GM10847 (cell line): ENCODE measurements around the gene PPM1H.

Experiments used
- POLR2A ChIP-seq: IDR thresholded peaks from 2 replicates; pipeline ENCODE4 v1.6.1; 2011; ENCODE audit not compliant: insufficient read length; ENCODE audit errors: extremely low read depth

The PPM1H gene

DNA sequence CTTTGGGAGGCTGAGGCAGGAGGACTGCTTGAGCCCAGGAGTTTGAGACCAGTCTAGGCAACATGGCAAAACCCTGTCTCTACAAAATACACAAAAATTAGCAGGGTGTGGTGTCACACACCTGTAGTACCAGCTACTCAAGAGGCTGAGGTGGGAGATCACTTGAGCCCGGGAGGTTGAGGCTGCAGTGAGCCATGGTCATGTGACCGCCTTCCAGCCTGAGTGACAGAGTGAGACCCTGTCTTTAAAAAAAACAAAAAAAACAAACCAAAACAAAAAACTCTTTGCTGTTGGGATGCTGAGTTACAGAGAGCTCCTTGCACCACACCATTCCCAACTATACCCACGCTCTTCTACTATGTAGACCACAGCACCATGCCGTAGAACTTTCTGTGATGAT lies 221.2 kb downstream of the PPM1H start:
- no peak for TF ChIP-seq POLR2A

DNA sequence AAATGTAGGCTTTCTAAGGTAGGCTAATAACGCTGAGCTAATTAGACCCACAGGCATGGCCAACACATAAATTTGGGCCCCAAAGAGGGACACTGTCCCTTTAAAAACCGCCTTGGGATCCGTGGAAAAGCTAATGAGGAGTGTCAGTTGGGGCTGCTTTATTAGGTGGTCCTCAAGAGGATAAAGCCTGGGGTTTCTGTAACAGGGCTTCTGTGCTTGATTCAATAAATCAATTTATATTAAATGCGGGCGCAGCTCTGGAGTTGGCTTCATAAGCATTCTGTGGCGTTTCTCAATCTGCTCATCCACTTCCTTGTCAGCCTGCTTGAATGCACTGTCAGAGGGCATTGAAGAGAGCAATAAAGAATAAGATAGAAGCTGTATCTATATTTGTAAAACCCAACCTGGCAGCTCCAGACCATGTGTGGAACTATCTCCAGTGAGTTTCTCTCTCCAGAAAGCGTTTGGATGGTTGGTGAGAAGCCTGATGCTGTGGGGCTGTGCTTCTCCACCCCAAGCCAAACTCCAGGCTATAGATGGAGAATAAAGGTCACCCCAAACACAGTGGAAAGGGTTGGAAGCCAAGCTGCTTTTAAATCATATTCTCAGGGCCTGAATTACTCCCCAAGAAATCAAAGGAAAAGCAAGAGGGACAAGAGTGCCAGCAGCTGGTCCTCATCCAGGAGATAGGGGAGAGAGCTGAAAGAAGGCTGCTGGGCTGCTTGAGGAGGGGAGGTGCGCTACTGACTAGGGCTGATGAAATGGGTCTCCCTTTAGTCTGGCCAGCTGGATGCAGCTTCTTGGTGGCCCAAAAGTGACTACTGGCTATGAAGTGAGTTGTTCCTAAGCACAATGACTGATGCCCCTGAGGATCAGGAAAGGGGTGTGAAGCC lies 222.0 kb downstream of the PPM1H start:
- no peak for TF ChIP-seq POLR2A

DNA sequence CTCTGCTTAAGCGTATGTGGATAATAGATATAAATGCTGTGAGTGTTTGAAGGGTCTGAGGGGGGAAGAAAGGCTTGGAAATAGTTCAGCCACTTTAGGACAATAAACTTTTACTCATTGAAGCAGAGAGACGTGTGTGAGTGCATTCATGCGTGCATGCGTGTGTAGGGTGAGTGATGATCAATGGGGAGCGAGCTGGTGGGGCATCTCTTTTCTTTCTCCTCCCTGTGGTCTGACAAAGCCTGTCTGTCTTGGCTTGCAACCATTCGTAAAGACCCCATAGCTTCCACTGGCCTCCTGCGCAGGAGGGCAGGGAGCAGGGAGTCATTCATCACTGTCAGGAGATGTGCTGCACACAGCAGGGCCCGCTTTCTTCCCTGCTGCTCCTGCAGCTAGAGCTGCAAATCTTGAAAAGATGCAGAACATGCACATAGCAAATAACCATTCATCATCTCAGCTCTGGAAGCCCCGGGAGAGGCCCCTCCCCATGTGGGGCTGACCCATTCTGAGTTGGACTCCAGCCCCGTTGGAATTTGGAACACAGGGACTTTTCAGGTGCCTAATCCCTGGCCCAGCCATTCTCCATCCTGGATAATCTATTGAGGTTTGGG lies 223.2 kb downstream of the PPM1H start:
- TF ChIP-seq POLR2A: no peak

DNA sequence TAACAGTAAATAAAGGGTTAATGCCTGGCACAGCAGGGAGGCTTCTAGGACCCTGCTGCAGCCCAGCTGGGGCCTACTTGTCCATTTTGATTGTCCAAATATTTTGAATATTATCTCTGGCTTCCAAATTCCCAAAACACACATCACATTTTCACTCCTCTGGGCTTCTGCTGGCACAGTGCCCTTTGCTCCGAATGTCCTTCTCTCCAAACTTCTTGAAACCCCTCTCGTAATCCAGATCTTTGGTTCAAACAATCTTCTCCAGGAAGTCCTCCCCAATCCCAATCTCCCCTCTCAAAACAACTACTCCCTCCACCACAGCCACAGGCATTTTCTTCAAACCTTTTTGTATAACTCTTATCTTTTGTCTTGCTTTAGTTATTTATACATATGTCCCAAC lies 225.6 kb downstream of the PPM1H start:
- TF ChIP-seq POLR2A: no peak

DNA sequence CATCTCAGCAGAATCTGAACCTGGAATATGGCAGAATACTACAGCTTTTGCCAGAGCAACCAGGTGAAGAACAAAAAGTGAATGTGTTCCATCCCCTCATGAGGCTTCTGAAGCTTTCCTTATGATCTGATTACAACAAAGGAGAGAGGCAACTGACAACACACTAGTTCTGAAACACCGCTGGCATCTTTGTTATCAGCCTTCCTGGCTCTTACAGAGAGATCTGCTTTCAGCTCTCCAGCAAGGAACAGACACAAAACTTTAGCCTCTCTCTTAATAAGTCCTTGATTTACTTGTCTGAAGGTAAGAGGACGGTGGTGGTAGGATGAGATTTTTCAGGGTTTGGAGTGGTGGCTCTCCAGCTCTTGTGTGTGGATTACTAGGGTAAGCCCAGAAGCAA lies 227.0 kb downstream of the PPM1H start:
- no peak for TF ChIP-seq POLR2A

DNA sequence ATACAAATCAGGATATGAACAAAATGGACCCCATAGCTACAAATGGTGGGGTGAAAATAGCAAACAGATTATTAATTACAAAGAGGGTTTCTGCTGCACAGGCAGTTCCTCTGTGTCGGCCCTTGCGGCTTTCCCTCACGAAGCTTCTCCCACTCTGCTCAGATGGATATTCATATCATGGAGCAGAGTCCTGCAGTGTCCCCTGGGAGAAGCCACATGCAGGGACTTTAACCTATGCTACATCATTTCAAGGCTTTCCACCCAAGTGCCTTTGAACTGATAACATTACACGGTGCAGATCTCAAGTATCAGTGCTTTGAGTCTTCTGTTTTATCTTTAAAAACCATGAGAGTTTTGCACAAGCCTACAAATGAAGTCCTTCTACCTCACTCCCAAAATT lies 229.1 kb downstream of the PPM1H start:
- TF ChIP-seq POLR2A: no peak

DNA sequence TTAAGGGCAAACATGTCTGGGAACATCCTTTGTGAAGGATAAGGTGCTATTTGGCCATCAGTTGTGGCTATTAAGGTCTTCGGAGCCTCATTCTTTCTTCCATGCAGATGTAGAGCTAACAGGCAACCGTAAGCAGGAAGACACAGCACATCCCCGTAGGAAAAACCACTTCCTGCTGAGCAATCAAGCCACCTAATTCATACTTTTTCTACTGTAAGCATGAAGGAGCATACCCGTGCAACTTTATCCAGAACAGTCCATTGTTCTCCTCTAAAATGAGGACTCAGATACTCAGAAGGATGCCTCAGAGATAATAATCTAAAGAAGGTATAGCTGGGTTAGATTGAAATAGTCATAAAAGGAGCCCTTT lies 232.0 kb downstream of the PPM1H start:
- TF ChIP-seq POLR2A: no peak

DNA sequence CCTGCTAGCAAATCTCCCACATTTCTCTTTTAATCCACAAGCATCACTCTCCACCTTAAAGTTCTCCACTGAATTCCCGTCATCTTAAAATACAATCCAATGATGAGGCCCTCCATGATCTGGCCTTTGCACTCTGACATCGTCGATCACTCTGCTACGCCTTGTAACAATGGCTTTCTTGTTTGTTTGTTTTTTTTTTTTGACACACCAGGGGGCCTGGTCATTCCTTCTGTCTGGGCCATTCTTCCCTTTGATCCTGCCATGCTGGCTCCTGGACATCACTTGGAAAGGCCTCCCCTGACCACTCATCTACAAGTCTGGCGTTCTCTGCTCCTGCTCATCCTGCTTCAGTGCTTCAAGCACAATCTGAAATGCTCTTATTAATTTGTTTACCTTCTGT lies 233.5 kb downstream of the PPM1H start:
- TF ChIP-seq POLR2A: no peak

DNA sequence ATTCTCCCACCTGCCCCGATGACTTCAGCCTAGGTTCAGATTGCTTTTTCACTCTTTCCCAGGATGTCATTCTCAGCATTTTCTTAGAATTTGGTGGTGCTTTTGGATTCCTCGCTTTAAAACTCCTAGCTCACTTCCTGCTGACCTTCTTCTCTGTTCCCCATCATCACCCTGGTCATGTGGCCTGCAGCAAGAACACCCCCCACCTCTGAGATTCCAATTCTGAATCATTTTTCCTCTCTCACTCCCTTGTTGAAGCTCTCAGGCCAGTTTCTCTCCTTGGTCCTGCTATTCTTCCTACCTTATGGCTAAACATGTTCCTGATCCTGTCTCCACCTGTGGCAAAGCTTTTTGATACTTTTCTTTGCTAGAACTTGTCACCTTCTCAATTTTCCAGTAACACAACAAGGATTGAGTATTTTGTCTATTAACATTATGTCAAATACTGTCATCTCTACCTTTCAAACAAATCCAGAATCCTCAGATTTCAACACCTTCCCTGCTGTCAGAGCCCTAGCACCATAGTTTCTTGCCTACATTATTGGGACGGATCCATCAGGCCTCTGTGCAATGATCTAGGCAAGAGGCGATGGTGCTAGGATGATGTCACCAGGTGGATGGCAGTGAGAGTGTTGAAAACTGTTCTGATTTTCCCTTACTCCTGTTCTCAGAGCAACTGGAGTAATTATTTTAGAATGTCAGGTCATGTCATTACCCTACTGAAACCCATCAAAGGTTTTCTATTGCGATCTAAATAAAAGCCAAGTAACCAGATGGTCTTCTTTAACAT lies 234.7 kb downstream of the PPM1H start:
- no peak for TF ChIP-seq POLR2A

DNA sequence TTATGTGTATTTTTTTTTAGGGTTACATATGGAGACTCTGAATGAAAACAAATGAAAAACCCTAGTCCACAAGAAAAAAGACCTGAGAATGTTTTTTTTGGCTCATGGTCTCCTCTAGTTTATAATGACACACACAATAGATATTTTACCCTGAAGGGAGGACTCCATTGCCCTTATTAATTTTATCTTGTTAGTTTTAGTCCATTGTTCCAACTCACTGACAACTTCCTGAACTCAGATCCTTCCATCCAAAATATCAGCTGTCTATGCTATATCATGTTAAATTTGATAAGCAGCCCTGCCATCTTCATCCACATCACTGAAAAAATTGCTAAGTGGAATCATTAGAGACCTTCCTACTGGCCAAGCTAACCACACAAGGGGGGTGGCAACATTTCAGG lies 236.2 kb downstream of the PPM1H start:
- TF ChIP-seq POLR2A: no peak

DNA sequence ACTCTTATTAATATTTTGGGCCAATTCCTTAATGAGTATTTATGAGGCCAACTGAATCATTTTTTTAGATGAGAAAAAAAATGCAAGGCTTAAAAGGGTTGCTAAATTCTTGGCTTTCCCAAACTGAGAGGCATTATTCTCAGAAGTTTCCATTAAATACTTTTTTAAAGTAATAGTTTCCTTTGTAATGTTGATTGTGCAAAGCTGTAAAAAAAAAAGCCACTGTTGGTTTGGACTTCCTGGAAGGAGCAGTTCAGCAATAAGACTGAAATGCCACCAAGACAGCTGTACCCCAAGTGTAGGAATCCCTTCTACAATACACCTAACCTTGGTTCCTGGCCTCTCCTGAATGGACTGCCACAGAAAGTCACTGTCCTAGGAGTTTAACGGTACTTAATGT lies 237.1 kb downstream of the PPM1H start:
- TF ChIP-seq POLR2A: no peak

DNA sequence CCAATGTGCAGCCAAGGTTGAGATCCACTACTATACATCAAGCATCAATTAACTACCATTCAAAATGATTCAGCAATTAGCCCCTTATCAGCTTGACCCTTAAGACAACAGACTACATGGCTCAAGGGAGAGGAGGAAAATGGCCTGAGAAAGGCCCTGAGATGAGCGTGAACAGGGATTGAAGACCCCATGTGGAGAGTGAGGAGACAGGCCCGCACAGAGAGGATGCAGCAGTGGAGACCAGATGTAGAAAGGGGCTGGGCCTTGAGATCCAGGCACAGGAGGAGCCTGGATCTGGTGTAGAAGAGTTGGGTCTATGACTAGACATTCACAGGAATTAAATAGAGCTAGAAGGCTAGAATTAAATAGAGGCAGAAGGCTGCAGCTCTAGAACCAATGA lies 239.3 kb downstream of the PPM1H start:
- TF ChIP-seq POLR2A: no peak

DNA sequence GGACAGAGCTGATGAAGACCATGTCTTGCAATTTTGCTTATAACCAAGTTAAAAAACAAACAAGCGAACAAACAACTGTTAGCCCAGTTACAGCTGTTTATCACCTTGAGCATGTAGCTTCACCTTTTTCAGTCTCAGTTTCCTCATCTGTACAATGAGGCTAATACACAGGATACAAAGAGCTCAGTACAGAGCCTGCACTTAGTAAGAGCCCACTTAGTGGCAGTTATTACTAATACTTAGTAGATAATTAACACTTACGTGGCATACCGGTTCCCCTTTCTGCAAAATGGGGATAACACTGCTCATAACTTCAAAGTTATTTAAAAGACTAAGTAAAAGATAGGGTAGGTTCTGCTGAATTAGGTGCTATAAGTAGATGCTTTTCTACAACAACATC lies 240.3 kb downstream of the PPM1H start:
- no peak for TF ChIP-seq POLR2A

DNA sequence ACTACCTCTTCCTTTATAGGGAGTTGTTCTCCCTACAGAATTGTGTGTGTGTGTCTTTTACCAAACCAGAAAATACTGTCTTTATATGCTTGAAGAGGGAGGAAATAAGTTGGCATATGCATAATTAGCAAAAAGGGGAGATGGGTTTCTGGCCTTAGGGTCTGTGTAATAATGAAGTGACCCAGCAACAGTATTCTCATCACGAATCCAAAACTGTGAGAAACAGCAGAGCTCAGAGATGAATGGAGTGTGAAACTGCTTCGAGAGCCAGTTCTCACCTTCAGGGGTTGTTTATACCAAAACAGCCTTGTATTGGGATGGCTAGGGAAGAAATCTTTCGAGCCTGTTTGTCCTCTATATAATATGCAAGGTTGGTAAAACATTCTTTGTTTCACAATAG lies 240.8 kb downstream of the PPM1H start:
- TF ChIP-seq POLR2A: no peak

DNA sequence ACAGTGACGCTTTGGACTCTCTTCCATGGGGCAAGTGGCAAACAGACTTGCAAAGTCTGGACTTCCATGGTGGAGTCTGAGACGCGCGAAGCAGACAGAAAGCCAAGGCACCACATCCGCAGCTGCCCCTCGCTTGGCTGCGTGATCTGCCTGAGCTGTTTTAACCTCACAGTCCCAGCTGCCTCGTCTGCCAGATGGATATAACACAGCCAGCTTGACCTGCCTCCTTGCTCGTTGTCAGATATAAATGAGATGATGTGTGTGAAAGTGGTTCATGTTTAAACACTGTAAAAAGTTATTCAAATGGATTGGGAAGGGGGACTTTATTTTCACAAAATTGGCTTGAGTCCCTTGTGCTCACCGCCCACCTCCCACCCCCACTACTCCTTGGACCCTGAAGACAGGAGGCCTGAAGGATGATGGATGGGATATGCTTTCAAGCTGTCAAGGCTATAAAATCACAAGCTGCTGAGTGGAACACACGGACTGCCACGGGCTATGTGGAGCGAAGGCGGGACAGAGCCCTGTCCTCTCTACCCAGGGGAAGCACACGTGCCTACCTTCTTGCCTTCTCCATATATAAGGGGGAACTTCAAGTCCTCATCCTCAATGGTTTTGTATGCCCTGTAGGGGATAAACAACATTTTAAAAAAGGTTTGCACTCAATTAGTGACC lies 241.4 kb downstream of the PPM1H start:
- no peak for TF ChIP-seq POLR2A
